Measurements from ENCODE around the gene SKP1.

The SKP1 gene

GRCh38 chr5:134122530-134122929 lies 54.2 kb downstream of the SKP1 start:
- no peak overlapping the region for H3K4me3 ChIP-seq (ENCODE audit: low read length)
- H3K79me2 ChIP-seq (ENCODE audit: low read length) = no peaks in the 10 kb centered on the region
- no peaks in the 10 kb centered on the region for H3K36me3 ChIP-seq (replicated peaks; ENCODE audit: insufficient read depth, low read length)
- TF ChIP-seq EZH2 (optimal IDR thresholded peaks at IDR 0.05; ENCODE audit: low read depth, low read length) (no peak), CTCF (IDR thresholded peaks at IDR 0.05; ENCODE audit: low read length) (no peak), EZH2phosphoT487 (IDR thresholded peaks at IDR 0.05; ENCODE audit: low read length) (no peak)
- peak overlapping the region; percentile 22 for H3K4me2 ChIP-seq (ENCODE audit: low read depth, low read length)
- H3K9me2 ChIP-seq (replicated peaks; ENCODE audit: insufficient read depth, low read length) = no peaks in the 10 kb centered on the region
- H3K27ac ChIP-seq (ENCODE audit: low read length) = no peak overlapping the region
- H4K20me1 ChIP-seq (ENCODE audit: insufficient read depth, low read length) = no peaks in the 10 kb centered on the region
- H3K9me3 ChIP-seq (replicated peaks; ENCODE audit: insufficient read depth, low read length) = no peaks in the 10 kb centered on the region
- no peak overlapping the region for H3K9ac ChIP-seq (ENCODE audit: low read length)
- DNase-seq = peak; percentile 24
- no peaks in the 10 kb centered on the region for H3F3A ChIP-seq (ENCODE audit: insufficient read depth, low read length)
- peak overlapping the region; percentile 25; the same call in 1 of the 2 replicates for H2AFZ ChIP-seq (ENCODE audit: low read length)
- H3K27me3 ChIP-seq (replicated peaks; ENCODE audit: insufficient read depth, low read length) = no peaks in the 10 kb centered on the region
- H3K4me1 ChIP-seq (ENCODE audit: low read length) = peaks cover 16% of the 10 kb centered on the region

- H3K9me2 ChIP-seq (replicated peaks; ENCODE audit: insufficient read depth, low read length) = no peaks in the 10 kb centered on the region
- H3F3A ChIP-seq (ENCODE audit: insufficient read depth, low read length) = no peaks in the 10 kb centered on the region
- no peaks in the 10 kb centered on the region for H3K27me3 ChIP-seq (replicated peaks; ENCODE audit: insufficient read depth, low read length)
- peaks cover 16% of the 10 kb centered on the region for H3K4me1 ChIP-seq (ENCODE audit: low read length)
- H3K79me2 ChIP-seq (ENCODE audit: low read length) = no peaks in the 10 kb centered on the region
- H3K36me3 ChIP-seq (replicated peaks; ENCODE audit: insufficient read depth, low read length) = no peaks in the 10 kb centered on the region
- no peak overlapping the region for H3K4me2 ChIP-seq (ENCODE audit: low read depth, low read length)
- H2AFZ ChIP-seq (ENCODE audit: low read length) = no peak overlapping the region
- TF ChIP-seq CTCF (IDR thresholded peaks at IDR 0.05; ENCODE audit: low read length) (no peak), EZH2phosphoT487 (IDR thresholded peaks at IDR 0.05; ENCODE audit: low read length) (no peak), EZH2 (optimal IDR thresholded peaks at IDR 0.05; ENCODE audit: low read depth, low read length) (no peak)
- no peak for DNase-seq
- H3K9ac ChIP-seq (ENCODE audit: low read length) = no peak overlapping the region
- no peaks in the 10 kb centered on the region for H3K9me3 ChIP-seq (replicated peaks; ENCODE audit: insufficient read depth, low read length)
- no peak overlapping the region for H3K4me3 ChIP-seq (ENCODE audit: low read length)
- H4K20me1 ChIP-seq (ENCODE audit: insufficient read depth, low read length) = no peaks in the 10 kb centered on the region
- H3K27ac ChIP-seq (ENCODE audit: low read length) = no peak overlapping the region
Measured at GRCh38 chr5:134120386-134121138, 56.2 kb downstream of the SKP1 start.

GRCh38 chr5:134119720-134120119 lies 57.0 kb downstream of the SKP1 start:
- Histone ChIP-seq H3K9me3 (replicated peaks; ENCODE audit: insufficient read depth, low read length) (no peaks in the 10 kb centered on the region), H4K20me1 (ENCODE audit: insufficient read depth, low read length) (no peaks in the 10 kb centered on the region), H3K4me2 (ENCODE audit: low read depth, low read length) (no peak overlapping the region), H3K36me3 (replicated peaks; ENCODE audit: insufficient read depth, low read length) (no peaks in the 10 kb centered on the region), H3K4me3 (ENCODE audit: low read length) (no peak overlapping the region), H3K27me3 (replicated peaks; ENCODE audit: insufficient read depth, low read length) (no peaks in the 10 kb centered on the region), H2AFZ (ENCODE audit: low read length) (no peak overlapping the region), H3K27ac (ENCODE audit: low read length) (no peak overlapping the region), H3F3A (ENCODE audit: insufficient read depth, low read length) (no peaks in the 10 kb centered on the region), H3K9ac (ENCODE audit: low read length) (no peak overlapping the region), H3K79me2 (ENCODE audit: low read length) (no peaks in the 10 kb centered on the region), H3K9me2 (replicated peaks; ENCODE audit: insufficient read depth, low read length) (no peaks in the 10 kb centered on the region), H3K4me1 (ENCODE audit: low read length) (peaks cover 16% of the 10 kb centered on the region)
- no peak for DNase-seq
- TF ChIP-seq EZH2phosphoT487 (IDR thresholded peaks at IDR 0.05; ENCODE audit: low read length) (no peak), EZH2 (optimal IDR thresholded peaks at IDR 0.05; ENCODE audit: low read depth, low read length) (no peak), CTCF (IDR thresholded peaks at IDR 0.05; ENCODE audit: low read length) (no peak)

Data from MM.1S (cell line).